ENCODE data around the gene PDE4A. TPM values are rescaled to one million over a fixed set of nuclear protein-coding genes. Genes with fewer than 3 reads are reported as not detected.
"Not testable (repeated sequence)": the region's sequence is repeated elsewhere in the genome, so short reads cannot be mapped to it uniquely, and the experiment has no call there.

PDE4A gene
- total RNA-seq: 10 to 100 TPM; 14.5 to 15.1 TPM

- WGBS: 1% methylated on average over 37 of the region's 104 CpGs
- no peak for TF ChIP-seq POLR2AphosphoS5 (IDR thresholded peaks at IDR 0.05)
- Histone ChIP-seq H3K27ac (no peak within 1 kb of the TSS), H3K4me3 (peak within 1 kb of the TSS in 1 of 2 donors; percentile 8), H3K36me3 (no peaks in the 10 kb centered on the region), H3K27me3 (replicated peaks; ENCODE audit: insufficient read depth) (peaks cover 30% of the 10 kb centered on the region), H3K4me1 (replicated peaks) (peaks cover 13% of the 10 kb centered on the region), H3K9me3 (no peaks in the 10 kb centered on the region)
- intact Hi-C loops (cut with DNase I): no loop called here
- no peak for DNase-seq (ENCODE audit: low spot score)
Observed at GRCh38 chr19:10420444-10421239, at the start of gene PDE4A. TSS of gene PDE4A (plus strand) at chr19:10420538. CDS start at chr19:10420765, 227 bp downstream.

- intact Hi-C loops (cut with DNase I): no loop called here
- Histone ChIP-seq H3K36me3 (peaks cover 3 to 4% of the 10 kb centered on the region in 2 donors), H3K9me3 (no peaks in the 10 kb centered on the region), H3K27ac (no peak overlapping the region), H3K27me3 (replicated peaks; ENCODE audit: insufficient read depth) (no peaks in the 10 kb centered on the region), H3K4me3 (no peak overlapping the region), H3K4me1 (replicated peaks) (no peaks in the 10 kb centered on the region)
- TF ChIP-seq CTCF (IDR thresholded peaks at IDR 0.05) (no peak), POLR2AphosphoS5 (IDR thresholded peaks at IDR 0.05) (no peak), POLR2A (IDR thresholded peaks at IDR 0.05) (no peak)
- 93% methylated on average over 3 of the region's 3 CpGs for WGBS
- DNase-seq (ENCODE audit: low spot score): no peak
Observed at GRCh38 chr19:10372690-10373089, 47.6 kb upstream of the PDE4A start.

- no peaks in the 10 kb centered on the region for H3K4me1 ChIP-seq (replicated peaks)
- no peak for TF ChIP-seq POLR2A (IDR thresholded peaks at IDR 0.05)
- TF ChIP-seq CTCF (IDR thresholded peaks at IDR 0.05): no peak
- no peak for TF ChIP-seq POLR2AphosphoS5 (IDR thresholded peaks at IDR 0.05)
- H3K4me3 ChIP-seq: no peak overlapping the region
- intact Hi-C loops (cut with DNase I): no loop called here
- DNase-seq (ENCODE audit: low spot score): no peak
- H3K27ac ChIP-seq: no peak overlapping the region
- H3K9me3 ChIP-seq: no peaks in the 10 kb centered on the region
- no peaks in the 10 kb centered on the region for H3K36me3 ChIP-seq
- H3K27me3 ChIP-seq (replicated peaks; ENCODE audit: insufficient read depth): no peaks in the 10 kb centered on the region
- WGBS: 86% methylated on average over 5 of the region's 5 CpGs
Observed at GRCh38 chr19:10374931-10375330, 45.4 kb upstream of the PDE4A start.

GRCh38 chr19:10377140-10377640 lies 43.1 kb upstream of the PDE4A start:
- H3K4me1 ChIP-seq (replicated peaks); H3K9me3 ChIP-seq; H3K27ac ChIP-seq; H3K4me3 ChIP-seq; DNase-seq (ENCODE audit: low spot score); H3K27me3 ChIP-seq (replicated peaks; ENCODE audit: insufficient read depth); intact Hi-C loops (cut with DNase I); H3K36me3 ChIP-seq: not testable (repeated sequence)
- 99% methylated on average over 2 of the region's 2 CpGs for whole genome bisulfite sequencing

- WGBS: 90% methylated on average over 5 of the region's 8 CpGs
- intact Hi-C loops (cut with DNase I): no loop called here
- no peak for TF ChIP-seq CTCF (IDR thresholded peaks at IDR 0.05)
- no peak for TF ChIP-seq POLR2AphosphoS5 (IDR thresholded peaks at IDR 0.05)
- TF ChIP-seq POLR2A (IDR thresholded peaks at IDR 0.05): no peak
Observed at GRCh38 chr19:10378124-10378523, 42.2 kb upstream of the PDE4A start.

GRCh38 chr19:10379880-10380312 lies 40.4 kb upstream of the PDE4A start:
- DNase-seq (ENCODE audit: low spot score): no peak
- intact Hi-C loops (cut with DNase I): loop anchor here (2.0 kb wide), 1 partner anchor 47 kb away; the partner anchor contains the start of gene RAVER1
- TF ChIP-seq CTCF (IDR thresholded peaks at IDR 0.05) (no peak), POLR2AphosphoS5 (IDR thresholded peaks at IDR 0.05) (no peak)
- H3K4me1 ChIP-seq (replicated peaks): no peaks in the 10 kb centered on the region
- WGBS: 1% methylated on average over 10 of the region's 10 CpGs
- H3K27ac ChIP-seq: peak overlapping the region; percentile 76 to 79
- H3K27me3 ChIP-seq (replicated peaks; ENCODE audit: insufficient read depth): no peaks in the 10 kb centered on the region
- peak overlapping the region; percentile 84 for H3K4me3 ChIP-seq
- H3K9me3 ChIP-seq: no peaks in the 10 kb centered on the region
- no peaks in the 10 kb centered on the region for H3K36me3 ChIP-seq

More at GRCh38 chr19:10378124-10378523, 42.2 kb upstream of the PDE4A start:
- H3K4me1 ChIP-seq (replicated peaks): no peaks in the 10 kb centered on the region
- no peaks in the 10 kb centered on the region for H3K36me3 ChIP-seq
- no peaks in the 10 kb centered on the region for H3K9me3 ChIP-seq
- no peak overlapping the region for H3K27ac ChIP-seq
- no peak overlapping the region for H3K4me3 ChIP-seq
- H3K27me3 ChIP-seq (replicated peaks; ENCODE audit: insufficient read depth): no peaks in the 10 kb centered on the region
- no peak for DNase-seq (ENCODE audit: low spot score)
